Stimulated activated CD4-positive, alpha-beta T cell treated with anti-CD3 and anti-CD28 coated beads, Interleukin-1b, Interleukin-23, amount 100 ng/mL, for 24 hours (primary cell): ENCODE data around the gene XPO6.

ENCODE experiments used
- DNase-seq, 4 experiments: peaks; one replicate each; pipeline ENCODE4 v3.0.0-alpha.2; 2020; ENCODE audit warnings: low read depth in 4 of 4, low spot score in 1 of 4

Gene XPO6

GRCh38 chr16:28183930-28184329 is 27.8 kb downstream of the XPO6 start:
- DNase-seq = no peak

- no peak for DNase-seq
Observed at GRCh38 chr16:28183484-28183883, 28.3 kb downstream of the XPO6 start.

GRCh38 chr16:28182801-28183200 is 29.0 kb downstream of the XPO6 start:
- no peak for DNase-seq

GRCh38 chr16:28182183-28182582 is 29.6 kb downstream of the XPO6 start:
- peak in 2 of 4 experiments; percentile 38 to 50 for DNase-seq

- no peak for DNase-seq
Observed at GRCh38 chr16:28181515-28181914, 30.2 kb downstream of the XPO6 start.

GRCh38 chr16:28180655-28181460 is 30.9 kb downstream of the XPO6 start:
- DNase-seq = no peak

DNA sequence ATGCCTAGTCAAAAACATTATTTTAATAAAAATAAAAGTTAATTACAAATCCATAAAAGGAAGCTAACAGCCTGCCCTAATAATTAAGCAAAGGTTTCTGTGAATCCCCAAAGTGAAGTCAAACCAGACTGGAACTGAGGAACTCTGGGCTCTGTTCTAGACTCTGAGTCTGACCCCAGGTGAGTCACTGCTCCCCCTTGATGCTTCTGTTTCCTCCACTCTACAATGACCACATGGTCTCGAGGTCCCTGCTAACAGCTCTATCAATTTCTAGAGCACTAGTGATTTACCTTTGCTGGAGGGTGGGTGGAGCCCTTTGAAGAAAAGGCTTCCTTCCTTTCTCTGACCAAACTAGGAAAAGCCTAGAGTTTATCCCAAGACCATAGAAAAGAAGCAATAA is 32.4 kb downstream of the XPO6 start:
- no peak for DNase-seq

DNA sequence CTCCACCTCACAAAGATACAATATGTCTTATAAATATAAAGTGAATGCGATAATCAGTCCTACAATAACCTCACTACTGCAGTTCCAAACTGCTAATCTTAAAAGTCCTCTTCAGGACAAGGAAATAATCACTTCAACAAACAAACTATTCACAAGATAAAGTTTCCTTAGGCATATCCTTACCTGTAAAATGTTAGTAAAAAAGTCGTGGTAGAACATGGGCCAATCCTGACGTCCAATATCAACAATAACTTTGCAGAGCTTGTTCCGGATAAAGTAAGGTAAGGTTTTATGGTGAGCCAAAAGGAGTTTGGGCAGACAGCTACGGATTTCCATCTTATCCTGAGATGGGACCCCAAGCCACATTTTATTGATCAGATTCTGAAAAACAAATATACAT is 36.0 kb downstream of the XPO6 start:
- DNase-seq = no peak

DNA sequence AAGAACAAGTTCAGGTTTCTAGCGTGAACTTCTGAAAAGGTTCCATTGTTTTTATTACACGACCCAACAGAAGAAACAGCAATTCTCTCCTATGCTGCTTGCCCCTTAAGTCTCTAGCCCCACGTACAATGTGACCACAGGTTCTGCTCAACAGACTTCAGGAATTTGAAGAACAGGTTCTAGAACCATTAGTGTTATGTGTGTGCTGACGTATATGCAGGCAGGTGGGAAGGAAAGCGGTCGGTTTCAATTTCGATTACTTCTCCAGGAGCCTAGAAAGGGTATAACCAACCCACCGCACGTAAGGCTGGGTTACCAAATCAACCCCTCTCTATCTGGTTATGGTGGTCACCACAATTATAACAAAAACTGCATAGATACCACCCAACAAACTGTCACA is 39.4 kb downstream of the XPO6 start:
- no peak for DNase-seq

GRCh38 chr16:28171816-28172215 is 39.9 kb downstream of the XPO6 start:
- no peak for DNase-seq

- DNase-seq = no peak
Observed at GRCh38 chr16:28168991-28169554, 42.7 kb downstream of the XPO6 start.

- DNase-seq = no peak
Observed at GRCh38 chr16:28167730-28168129, 44.0 kb downstream of the XPO6 start.

DNA sequence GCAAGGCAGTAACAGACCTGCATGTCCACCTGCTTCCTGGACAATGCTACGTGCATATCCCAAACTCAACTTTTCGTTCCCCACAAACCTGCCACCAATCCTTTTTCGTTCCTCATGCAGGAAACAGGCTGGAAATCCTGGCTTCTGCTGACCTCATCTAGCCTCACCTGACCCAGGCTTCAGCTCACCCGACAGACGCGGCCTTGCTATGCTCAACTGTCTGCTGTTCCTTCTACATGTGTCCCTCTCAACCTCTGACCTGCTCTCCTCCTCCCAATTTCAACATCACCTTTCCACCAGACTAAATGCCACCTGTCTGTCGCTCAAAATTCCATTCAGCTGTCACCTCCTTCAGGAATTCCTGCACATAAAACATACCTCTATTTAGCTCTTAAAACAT is 44.5 kb downstream of the XPO6 start:
- DNase-seq = no peak

DNA sequence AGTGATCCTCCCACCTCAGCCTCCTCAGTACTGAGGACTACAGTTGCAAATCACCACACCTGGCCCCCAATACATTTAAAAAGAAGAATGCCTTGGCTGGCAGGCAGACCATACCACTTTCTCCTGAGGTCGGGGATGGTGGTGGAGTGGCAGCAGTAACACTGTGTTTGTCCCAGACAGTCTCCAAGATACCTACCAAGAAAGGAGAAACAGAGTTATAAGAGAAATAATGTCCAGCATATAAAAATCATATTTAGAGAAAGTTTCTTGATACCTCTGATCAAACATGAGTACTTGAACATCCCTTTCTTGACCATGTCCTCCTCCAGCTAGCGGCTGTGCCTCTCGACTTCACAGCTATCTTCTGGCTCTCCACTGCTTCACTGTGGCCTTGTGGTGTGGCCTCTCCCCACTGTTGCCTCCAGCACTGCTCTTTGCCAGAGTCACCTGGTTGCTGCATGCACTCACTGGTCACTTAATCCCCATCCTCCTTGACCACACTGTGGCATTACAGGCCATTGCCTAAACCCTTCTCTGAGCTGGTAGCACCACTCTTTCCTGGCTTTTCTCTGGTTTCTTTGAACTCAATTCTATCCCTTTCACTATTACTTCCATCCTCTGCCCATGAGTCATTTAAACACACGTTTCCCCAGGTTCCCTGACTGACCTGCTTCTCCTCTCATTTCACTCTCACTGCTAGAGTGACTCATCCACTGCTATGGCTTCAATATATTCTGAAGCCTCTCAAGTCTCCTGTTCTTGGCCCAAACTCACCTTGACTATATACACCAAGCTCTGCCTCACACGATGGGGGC is 45.2 kb downstream of the XPO6 start:
- no peak for DNase-seq

GRCh38 chr16:28165598-28165997 is 46.2 kb downstream of the XPO6 start:
- DNase-seq = no peak

DNA sequence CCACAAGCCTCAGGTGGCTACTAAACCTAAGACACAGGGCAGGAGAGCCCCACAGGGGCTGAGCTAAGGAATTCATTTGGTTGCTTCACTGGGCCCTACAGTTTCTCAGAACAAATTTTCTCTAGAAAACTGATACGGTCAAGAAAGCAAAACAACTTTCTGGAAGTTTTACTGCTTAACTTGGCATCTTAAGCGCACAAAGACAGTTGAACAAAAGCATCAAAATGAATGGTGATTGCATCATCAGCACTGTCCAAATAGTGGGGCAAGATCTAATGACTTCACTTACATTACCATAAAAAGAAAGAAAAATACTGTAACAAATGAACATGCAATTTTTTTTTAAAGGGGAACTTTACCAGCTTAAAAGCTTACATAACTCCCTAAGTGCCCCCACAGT is 47.6 kb downstream of the XPO6 start:
- DNase-seq = no peak

DNA sequence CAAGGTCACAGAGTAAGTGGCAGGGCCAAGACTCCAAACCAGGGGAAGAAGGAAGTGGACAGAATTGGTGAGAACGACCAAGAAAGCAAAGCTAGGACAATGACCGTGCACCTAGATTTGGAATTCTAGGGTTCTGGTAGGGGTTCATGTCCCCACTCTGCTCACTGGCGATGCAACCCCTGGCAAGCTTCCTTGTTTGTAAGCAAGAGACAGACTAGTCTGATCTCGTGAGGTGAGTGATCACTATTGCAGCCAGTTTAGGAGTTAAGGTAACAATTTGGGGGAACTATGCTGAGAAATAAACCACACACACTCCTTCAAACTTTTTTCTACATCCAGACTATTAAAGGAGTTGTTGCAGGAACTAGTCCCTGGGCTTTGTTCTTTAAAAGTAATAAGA is 48.1 kb downstream of the XPO6 start:
- no peak for DNase-seq

DNA sequence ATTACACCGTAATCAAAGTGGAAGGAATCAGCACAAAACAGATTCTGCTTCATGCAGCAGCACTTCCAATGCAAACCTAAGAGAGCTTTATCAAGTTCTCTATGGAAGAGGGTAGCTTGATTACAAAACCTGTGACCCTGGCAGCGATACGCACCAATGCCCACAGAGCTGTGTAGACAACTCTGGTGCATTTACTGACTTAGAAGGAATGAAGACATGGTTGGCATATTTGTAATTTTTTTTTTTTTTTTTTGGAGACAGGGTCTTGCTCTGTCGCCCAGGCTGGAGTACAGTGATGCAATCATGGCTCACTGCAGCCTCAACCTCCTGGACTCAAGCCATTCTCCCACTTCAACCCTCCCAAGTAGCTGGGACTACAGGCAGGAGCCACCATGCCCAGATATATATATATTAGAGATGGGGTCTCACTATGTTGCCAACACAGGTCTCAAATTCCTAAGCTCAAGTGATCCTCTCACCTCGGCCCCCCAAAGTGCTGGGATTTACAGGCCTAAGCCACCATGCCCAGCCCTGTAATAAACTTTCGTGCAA is 49.4 kb downstream of the XPO6 start:
- DNase-seq = no peak

GRCh38 chr16:28161626-28162025 is 50.1 kb downstream of the XPO6 start:
- DNase-seq = no peak

DNA sequence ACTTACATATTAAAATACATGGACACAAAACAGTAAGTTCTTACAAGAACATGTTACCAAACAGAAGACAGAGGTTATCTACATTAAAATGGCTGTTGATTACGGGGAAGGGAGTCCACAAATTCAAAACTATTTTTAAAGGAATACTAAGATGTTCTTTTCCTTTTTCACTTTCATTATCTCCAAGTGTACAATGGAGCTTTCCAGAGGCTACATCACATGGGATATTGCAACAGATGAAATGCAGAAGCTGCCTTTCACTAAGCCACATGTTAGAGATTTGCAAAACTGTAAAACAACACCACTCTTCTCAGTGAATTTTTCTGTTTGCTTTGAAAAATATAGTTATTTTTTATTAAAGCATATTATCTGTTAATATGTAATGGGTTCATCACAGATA is 53.6 kb downstream of the XPO6 start:
- DNase-seq = no peak

- DNase-seq = no peak
Observed at GRCh38 chr16:28156056-28156680, 55.6 kb downstream of the XPO6 start.
